A172 (cell line): ENCODE results near the gene MAP2K5. TPM values are rescaled to one million over a fixed set of nuclear protein-coding genes. Genes with fewer than 3 reads are reported as not detected.
A peak's percentile ranks its signal among the peaks of the same experiment; 100 is the strongest.

Source experiments
- DNase-seq: peaks from one replicate; pipeline ENCODE4 v3.0.0-alpha.2; 2015; ENCODE audit warnings: low spot score
- total RNA-seq: library from RNA; depleted of rRNA; stranded (reverse); fragments of >200 nt; shearing (Covaris generic); gene quantifications from 2 replicates; pipeline ENCODE4 v1.2.3, GENCODE V29; 2014; rRNA removed

Gene MAP2K5
- total RNA-seq, result 4.0 and 5.7 TPM in 2 replicates

GRCh38 chr15:67542420-67543347 is at the start of gene MAP2K5:
TSS of gene MAP2K5 (plus strand) at chr15:67542703. CDS start at chr15:67543336, 633 bp downstream.
- peak; percentile 46 for DNase-seq

DNA sequence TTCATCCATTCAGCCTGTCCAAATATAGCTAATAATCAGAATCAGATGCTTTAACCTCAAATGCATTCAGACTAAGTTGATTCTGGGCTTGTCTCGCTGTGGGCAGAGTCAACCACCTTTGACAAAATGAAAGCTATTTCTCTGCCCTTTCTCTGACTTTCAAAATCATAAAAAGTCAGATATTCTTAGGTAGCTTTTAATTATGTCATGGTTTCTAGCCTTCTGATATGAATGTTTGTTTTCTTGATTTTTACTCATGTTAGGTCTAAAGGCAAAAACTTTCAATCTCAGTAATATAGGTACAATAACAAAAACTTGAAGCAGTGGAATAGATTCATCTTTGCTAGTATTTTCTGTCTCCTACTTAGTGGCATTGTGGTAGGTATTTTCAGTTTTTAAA is 46.9 kb upstream of the MAP2K5 start:
- no peak for DNase-seq

DNA sequence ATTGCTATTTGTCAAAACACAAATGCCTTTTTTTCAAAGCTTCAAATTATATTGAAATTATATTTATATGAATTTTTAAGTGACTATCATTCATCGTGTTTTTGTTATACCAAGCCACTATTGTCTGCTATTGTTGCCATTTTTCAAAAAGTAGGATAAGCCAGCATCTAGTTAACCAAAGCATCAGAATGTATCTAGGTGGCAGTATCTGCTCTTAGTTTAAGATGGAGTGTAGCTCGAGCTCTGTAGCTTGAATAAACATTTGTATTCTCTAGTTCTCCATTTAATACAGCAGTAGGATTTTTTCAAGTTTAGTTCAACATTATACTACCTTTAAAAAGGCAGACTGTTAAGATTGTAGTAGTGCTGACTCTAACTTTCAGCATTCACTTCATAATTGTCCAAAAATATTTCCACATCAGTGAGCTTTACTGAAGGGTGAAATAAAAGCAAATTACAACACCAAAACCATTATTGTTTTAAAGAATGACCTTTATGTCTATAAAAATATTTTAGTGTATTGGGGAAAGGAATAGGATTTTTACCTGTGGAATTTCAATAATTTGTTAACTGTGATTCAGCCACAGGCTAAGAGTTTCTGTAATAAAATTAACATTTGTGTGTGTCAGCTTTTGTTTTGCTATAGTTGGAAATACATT is 41.2 kb upstream of the MAP2K5 start:
- DNase-seq, result peak; percentile 35

DNA sequence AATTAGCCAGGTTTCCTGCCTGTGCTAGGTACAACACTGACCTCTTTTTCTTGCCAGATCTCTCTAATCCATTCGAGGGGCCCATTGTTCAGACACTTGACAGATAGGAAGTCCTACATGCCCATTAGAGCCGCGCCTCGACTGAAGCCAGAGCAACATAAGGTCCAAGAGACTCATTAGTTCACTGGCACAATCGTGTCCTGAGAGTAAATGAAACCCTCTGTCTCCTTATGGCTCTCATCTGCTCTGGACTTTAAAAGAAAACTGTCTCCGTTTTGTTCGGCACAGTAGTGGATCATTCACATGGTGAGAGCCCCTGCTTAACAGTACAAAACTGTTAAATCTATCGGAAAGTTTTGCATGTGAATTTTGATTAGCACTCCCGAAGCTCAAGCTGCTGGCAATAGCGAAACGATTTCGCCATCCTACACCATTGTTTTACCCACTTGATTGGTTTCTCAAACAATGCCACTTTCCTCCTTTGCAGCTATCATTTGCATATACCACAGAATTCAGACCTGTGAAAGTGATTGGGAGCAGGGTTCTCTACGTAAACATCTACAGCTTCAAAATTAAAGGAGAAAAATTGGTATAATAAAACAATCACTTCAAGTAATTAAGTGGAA is 40.6 kb upstream of the MAP2K5 start:
- no peak for DNase-seq

DNA sequence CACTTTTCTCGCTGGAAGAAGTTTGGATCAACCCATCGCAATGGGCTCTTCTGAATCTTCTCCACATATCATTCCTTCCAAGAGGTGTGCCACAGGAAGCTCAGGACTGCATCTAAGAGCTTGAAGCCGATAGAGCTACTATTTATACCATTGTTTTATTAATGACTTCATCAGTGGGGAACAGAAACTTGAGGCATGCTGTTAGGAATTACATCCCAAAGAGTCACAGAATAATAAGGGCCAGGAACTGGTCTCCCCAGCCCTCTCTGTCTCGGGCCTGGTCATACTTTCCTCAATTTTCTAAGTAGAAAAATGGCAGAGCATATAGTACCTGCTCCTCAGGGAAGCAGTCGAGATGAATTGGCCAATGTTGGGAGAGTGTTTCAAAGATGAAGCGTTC is 38.4 kb upstream of the MAP2K5 start:
- DNase-seq, result peak; percentile 13

DNA sequence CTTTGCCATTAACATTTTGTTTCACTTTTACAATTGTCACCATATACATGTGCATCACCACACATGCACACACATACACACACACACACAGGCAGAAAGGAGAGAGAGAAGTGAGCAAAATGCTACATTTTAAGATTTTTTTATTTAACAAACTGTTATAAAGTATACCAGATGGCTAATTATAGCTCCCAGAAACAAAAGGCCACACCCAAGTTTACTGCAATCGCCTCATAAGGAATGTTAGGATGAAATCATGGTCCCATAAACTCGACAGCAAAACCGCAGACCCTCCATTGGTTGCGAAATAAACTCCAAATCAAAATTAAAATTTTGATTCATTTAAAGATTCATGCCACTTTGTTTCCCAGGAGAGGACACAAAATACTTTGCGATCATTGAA is 37.7 kb upstream of the MAP2K5 start:
- peak; percentile 31 for DNase-seq

GRCh38 chr15:67505675-67506572 is 36.6 kb upstream of the MAP2K5 start:
- DNase-seq, result no peak

DNA sequence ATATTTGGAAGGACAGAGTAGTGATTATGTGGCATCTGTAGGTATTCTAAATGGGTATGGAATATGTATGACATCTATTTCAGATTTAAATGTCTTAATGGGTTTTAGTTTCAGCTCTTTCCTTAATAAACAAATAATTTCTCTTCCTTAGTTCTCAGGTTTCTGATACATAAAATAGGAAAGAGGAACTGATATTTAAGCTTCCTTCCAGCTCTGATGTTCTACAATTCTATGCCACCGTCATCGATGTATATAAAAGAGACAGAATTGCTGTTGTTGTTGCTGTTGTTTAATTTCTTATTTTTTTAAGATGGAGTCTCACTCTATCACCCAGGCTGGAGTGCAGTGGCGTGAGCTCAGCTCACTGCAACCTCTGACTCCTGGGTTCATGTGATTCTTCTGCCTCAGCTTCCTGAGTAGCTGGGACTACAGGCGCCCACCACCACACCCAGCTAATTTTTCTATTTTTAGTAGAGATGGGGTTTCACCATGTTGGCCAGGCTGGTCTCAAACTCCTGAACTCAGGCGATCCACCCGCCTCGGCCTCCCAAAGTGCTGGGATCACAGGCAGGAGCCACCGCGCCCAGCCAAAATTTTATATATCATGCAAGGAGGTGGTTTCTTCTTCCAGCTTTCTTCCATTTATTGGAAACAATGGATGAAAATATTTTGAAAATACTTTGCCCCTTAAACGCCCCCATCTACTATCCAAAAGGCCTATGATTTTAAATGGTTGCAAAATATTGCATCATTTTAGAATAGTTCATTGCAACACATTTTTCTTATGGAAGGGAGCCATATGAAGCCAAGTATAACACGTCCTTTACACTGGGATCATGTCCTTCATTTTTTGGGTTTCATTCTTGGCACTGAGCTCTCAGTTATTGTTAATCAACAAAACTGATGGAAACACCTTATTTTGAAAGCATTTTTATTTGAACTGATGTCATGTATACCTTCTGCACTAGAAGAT is 35.4 kb upstream of the MAP2K5 start:
- no peak for DNase-seq

DNA sequence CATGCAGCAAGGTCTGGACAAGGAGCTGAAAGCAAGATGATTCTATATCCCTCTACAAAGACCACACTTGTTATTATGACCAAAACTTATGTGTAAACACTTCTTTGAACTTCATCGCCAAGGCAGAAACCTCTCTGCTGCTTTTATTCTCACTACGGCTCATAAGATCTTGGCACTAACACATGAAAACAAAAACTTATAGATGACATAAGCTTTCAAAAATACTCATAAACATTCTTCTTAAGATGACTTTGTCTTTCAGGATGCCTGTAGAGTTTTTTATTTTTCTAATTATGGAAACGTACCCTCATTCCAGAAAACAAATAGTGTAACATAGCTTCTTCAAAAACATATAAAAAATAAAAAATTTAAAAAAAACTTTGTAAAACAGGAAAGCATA is 34.1 kb upstream of the MAP2K5 start:
- no peak for DNase-seq

DNA sequence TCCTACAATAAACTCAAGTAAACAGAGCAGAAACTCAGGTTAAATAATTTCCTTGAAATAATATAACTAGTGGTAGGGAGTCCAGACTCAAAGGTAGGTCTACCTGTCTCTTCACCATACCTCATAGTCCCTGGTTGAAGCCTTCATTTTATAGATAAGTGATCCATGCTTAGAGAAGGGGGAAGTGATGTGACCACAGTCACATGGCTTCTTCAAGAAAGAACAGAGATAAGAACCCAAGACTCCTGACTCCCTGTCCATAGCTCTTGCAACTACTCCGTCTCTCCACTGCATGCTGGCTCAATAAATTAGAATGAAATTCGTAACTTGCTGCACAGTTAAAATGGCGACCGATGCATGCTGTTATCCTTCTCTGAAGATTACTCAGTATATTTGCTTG is 32.6 kb upstream of the MAP2K5 start:
- DNase-seq, result no peak

GRCh38 chr15:67510597-67511190 is 31.8 kb upstream of the MAP2K5 start:
- DNase-seq, result peak; percentile 62

- no peak for DNase-seq
These were observed 30.9 kb upstream of the MAP2K5 start for GRCh38 chr15:67511606-67512005.

DNA sequence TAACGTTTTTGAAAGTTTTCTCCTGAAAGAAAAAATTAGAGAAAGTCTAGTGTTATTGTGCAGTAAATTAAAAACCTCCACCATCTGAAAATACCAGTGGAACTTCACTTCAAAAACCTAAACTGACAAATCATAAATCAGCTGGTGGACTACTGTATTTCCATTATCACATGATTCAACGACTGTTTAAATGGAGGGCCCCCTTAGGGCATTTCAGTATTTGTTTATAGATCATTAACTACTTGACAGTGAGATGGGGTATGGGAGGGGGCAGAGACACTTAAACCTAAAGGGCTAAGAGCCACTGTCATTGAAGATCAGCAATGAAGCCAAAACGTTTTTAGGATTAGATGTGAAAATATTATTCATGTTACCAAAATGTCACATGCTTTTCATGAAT is 30.4 kb upstream of the MAP2K5 start:
- DNase-seq, result no peak

DNA sequence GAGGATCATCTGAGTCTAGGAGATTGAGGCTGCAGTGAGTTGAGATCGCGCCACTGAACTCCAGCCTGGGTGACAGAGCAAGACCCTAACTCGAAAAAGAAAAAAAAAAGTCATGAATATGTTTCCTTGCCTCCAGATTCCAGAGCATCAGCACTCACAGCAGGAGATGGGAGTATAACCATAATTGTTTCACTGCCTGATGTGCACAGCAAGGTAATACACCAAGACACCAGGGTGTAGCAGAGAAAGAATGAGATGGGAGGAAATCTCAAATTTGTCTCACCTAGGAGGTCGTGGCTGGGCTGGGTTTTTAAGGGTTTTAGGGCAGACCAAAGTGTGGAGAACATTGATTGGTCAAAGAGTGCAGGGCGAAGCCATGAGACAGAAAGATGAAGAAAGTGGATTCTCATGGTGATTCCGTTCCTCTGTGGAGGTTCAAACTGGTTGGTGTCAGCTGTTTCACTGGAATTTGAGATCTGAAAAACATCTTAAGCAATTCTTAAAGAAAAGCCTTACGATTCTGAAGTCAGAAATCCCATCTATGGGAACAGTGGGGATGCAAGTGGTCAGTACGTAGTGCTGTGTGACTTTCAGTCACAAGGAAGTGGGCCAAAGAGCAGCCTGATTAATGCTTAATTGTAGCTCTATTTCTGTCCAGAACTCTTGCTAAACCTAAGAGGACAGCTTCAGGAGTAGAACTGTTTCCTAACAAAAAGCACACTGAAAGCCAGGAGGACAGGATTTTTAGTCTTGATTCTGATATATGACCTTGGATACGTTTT is 29.4 kb upstream of the MAP2K5 start:
- DNase-seq, result no peak

DNA sequence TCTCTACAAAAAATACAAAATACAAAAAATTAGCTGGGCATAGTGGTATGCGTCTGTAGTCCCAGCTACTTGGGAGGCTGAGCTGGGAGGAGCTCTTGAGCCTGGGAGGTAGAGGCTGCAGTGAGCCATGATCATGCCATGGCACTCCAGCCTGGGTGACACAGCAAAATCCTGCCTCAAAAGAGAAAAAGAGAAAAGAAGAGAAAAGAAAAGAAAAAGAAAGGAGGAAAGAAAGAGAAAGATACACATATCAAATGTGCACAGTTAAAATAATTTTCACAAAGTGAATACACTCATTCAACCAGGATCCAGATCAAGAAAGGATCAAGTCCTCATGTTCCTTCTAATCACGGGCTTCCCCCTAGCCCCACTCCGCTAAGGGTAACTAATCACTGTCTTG is 27.4 kb upstream of the MAP2K5 start:
- no peak for DNase-seq

DNA sequence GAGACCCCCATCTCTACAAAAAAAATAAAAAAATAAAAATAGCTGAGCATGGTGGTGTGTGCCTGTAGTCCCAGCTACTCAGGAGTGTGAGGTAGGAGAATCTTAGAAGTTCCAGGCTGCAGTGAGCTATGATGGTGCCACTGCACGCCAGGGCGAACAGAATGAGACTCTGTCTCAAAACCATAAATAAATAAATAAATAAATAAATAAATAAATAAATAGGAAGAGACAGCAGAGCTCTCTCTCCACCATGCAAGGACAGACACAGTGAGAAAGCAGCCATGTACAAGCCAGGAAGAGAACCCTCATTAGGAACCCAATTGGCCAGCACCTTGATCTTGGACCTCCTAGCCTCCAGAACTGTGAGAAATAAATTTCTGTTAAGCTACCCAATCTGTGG is 26.9 kb upstream of the MAP2K5 start:
- DNase-seq, result no peak

- DNase-seq, result no peak
These were observed 22.0 kb upstream of the MAP2K5 start for GRCh38 chr15:67520321-67521028.

DNA sequence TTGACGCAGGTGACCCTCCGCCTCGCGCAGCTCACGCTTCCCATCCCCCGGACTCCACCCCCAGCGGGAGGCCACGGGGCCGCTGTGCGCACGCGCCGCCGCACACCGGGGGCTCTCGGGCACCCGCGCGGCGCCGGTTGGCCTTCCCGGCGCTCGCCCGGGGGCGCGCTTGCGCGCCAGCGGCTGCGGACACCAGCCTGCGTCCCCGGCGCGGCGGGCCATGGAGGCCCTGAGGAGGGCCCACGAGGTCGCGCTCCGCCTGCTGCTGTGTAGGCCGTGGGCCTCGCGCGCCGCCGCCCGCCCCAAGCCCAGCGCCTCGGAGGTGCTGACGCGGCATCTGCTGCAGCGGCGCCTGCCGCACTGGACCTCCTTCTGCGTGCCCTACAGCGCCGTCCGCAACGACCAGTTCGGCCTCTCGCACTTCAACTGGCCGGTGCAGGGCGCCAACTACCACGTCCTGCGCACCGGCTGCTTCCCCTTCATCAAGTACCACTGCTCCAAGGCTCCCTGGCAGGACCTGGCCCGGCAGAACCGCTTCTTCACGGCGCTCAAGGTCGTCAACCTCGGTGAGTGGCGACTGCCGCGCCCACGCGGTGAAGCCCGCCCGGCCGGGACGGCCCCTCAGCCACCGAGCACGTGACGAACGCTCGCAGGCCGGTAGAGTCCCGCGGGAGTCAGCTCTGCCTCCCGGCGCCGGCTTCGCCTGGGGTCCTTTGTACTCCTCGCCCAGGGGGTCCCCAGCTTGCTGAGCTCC is 21.3 kb upstream of the MAP2K5 start, which contains the start of gene C15orf61:
TSS of gene C15orf61 (plus strand) at position 103 of the 754 bp plus-strand sequence. CDS start at position 221, 118 bp downstream.
- peak; percentile 45 for DNase-seq
